ENCODE results near the gene PSMD2.

DNA sequence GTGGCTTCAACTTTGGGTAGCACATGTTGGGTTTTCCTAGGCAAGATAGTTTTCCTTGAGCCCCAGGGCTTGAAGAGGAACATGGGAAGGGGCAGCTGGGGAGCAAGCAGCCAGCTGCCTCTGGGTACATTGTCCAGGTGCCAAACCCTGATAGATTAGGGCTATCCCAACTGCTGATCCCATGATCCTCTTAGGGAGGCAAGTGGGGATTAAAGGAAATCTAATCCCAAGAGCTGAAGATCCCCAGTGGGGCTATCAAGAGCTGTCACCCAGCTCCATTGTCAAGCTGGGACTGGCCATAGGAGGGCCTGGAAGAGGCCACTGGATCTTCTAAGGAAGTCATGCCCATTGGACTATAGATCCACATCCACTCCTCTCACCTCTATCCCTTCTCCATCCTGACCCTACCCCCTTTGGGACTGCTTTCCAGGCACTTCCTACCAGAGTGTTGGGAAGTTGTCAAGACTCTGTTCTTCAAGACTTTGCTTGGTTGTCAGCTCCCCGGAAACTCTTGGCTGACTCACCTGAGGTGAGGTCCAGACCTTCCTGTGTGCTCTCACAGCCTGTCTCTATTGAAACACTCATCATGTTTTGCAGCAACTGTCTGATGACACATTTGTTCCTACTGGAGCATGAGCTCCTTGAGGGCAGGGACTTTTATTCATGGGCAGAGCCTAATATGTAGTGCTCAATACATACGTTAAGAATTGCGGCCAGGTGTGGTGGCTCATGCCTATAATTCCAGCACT is 43.6 kb upstream of the PSMD2 start:
- no peak for TF ChIP-seq GATA3 (IDR thresholded peaks at IDR 0.05; ENCODE audit: low read depth, low read length)
- TF ChIP-seq GATA2 (IDR thresholded peaks at IDR 0.05; ENCODE audit: low read depth, low read length): no peak
